Osteoblast (primary cell): Measurements from ENCODE around the gene TPH2. TPM values are rescaled to one million over a fixed set of nuclear protein-coding genes. Genes with fewer than 3 reads are reported as not detected.

Experiments used
- DNase-seq: peaks from one replicate; pipeline ENCODE4 v3.0.0; 2011; ENCODE audit warnings: low spot score, mixed read lengths; ENCODE audit not compliant: insufficient read length; ENCODE audit errors: missing footprints
- H2AFZ ChIP-seq: 2 replicates; pipeline ENCODE4 v1.6.0; 2011; ENCODE audit warnings: mild to moderate bottlenecking, low read length
- H3K27ac ChIP-seq: 2 replicates; pipeline ENCODE4 v1.5.1; 2011; ENCODE audit warnings: mild to moderate bottlenecking, low read depth, low read length, moderate library complexity
- H3K27me3 ChIP-seq: 2 replicates; pipeline ENCODE4 v1.6.0; 2012; ENCODE audit warnings: mild to moderate bottlenecking, control low read depth, inconsistent platforms, low read length, moderate library complexity; ENCODE audit not compliant: insufficient read depth
- H3K36me3 ChIP-seq: 2 replicates; pipeline ENCODE4 v1.5.1; 2011; ENCODE audit warnings: mild to moderate bottlenecking, low read length, control low read depth, moderate library complexity; ENCODE audit not compliant: insufficient read depth
- H3K4me1 ChIP-seq: 2 replicates; pipeline ENCODE4 v1.5.1; 2011; ENCODE audit warnings: mild to moderate bottlenecking, low read length, control low read depth, moderate library complexity; ENCODE audit not compliant: insufficient read depth
- H3K4me2 ChIP-seq: 2 replicates; pipeline ENCODE4 v1.6.0; 2011; ENCODE audit warnings: mild to moderate bottlenecking, low read length; ENCODE audit not compliant: insufficient read depth
- H3K4me3 ChIP-seq: fragments of 200-600 bp; sonication (generic); 3 replicates; pipeline ENCODE4 v1.5.1; 2012; ENCODE audit warnings: mild to moderate bottlenecking, low read length, inconsistent platforms; ENCODE audit not compliant: insufficient read depth
- H3K79me2 ChIP-seq: 2 replicates; pipeline ENCODE4 v1.6.0; 2012; ENCODE audit warnings: mild to moderate bottlenecking, low read length, control low read depth, inconsistent platforms; ENCODE audit not compliant: insufficient read depth
- H3K9me3 ChIP-seq: 2 replicates; pipeline ENCODE4 v1.5.1; 2011; ENCODE audit warnings: low read depth, low read length, control low read depth
- H4K20me1 ChIP-seq: 2 replicates; pipeline ENCODE4 v1.6.0; 2012; ENCODE audit warnings: mild to moderate bottlenecking, low read length, control low read depth; ENCODE audit not compliant: insufficient read depth
- CTCF ChIP-seq: IDR thresholded peaks from 2 replicates; pipeline ENCODE4 v1.5.1; 2011; ENCODE audit warnings: mild to moderate bottlenecking, low read depth, low read length, moderate library complexity; ENCODE audit errors: extremely low read depth
- total RNA-seq: library from RNA; depleted of rRNA; stranded (reverse); fragments of >200 nt; gene quantifications from 2 replicates; pipeline ENCODE4 v1.2.3, GENCODE V29; 2012

TPH2 gene
- total RNA-seq, 1 donor = under 0.01 TPM

DNA sequence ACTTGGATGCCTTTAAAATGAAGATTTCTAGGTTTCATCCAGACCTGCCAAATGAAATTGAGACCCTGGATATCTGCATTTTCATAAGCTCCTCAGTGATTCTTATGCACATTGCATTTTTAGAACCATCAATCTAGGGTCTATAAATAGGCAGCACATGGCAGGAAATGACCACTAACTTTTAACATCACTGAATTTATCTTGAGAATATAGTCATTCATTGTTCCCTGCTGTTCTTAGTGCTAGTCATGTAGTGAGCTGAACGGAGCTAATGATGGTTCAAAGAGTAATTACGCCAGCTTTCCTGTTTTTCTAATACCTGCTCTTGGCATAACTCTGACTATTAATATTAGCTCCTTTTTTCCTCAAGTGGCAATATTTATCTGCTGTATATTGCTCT is 91.6 kb downstream of the TPH2 start:
- Histone ChIP-seq H3K9me3 (no peaks in the 10 kb centered on the region), H3K79me2 (no peaks in the 10 kb centered on the region), H3K27ac (no peak overlapping the region), H3K27me3 (no peaks in the 10 kb centered on the region), H3K4me1 (no peaks in the 10 kb centered on the region), H3K4me3 (no peak overlapping the region), H3K4me2 (no peak overlapping the region), H2AFZ (no peak overlapping the region), H4K20me1 (no peaks in the 10 kb centered on the region), H3K36me3 (no peaks in the 10 kb centered on the region)
- TF ChIP-seq CTCF = no peak
- DNase-seq = no peak

DNA sequence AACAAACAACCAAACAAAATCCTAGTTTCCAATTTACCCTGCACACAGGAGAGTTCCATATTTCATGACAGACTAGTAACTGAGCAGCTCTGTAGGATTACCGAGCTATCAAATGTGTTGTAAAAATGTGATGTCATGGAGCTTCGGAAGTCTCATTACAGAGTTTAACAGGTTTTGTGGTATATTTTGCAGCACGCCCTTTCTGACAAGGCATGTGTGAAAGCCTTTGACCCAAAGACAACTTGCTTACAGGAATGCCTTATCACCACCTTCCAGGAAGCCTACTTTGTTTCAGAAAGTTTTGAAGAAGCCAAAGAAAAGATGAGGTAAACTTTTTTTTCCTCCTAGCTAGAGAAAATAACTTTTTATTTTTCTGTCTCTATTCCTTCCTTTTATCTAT is 92.4 kb downstream of the TPH2 start:
- Histone ChIP-seq H4K20me1 (no peaks in the 10 kb centered on the region), H2AFZ (no peak overlapping the region), H3K27me3 (no peaks in the 10 kb centered on the region), H3K79me2 (no peaks in the 10 kb centered on the region), H3K27ac (no peak overlapping the region), H3K36me3 (no peaks in the 10 kb centered on the region), H3K4me3 (no peak overlapping the region), H3K9me3 (no peaks in the 10 kb centered on the region), H3K4me1 (no peaks in the 10 kb centered on the region), H3K4me2 (no peak overlapping the region)
- DNase-seq = no peak
- TF ChIP-seq CTCF = no peak

DNA sequence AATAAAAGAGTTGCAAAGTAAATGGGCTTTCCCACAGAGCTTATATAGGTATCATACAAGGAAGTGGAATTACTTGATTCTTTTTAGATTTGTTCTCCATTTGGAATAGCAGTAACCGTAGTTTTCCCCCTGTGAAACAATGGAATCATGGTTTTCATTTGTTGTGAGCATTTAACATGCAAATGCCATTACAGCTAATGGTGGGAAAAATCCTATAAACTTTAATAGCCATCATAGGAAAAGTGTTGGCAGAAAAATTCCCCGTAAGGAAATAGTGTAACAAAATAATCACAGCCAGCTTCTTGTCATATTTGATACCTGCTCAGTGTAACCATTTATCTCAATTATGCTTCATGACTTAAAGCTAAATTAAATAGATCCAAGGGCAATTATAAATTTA is 95.3 kb downstream of the TPH2 start:
- no peaks in the 10 kb centered on the region for H3K36me3 ChIP-seq
- no peaks in the 10 kb centered on the region for H3K4me1 ChIP-seq
- no peak for TF ChIP-seq CTCF
- H4K20me1 ChIP-seq = no peaks in the 10 kb centered on the region
- no peak overlapping the region for H3K4me2 ChIP-seq
- no peak for DNase-seq
- no peak overlapping the region for H2AFZ ChIP-seq
- H3K9me3 ChIP-seq = no peaks in the 10 kb centered on the region
- H3K79me2 ChIP-seq = no peaks in the 10 kb centered on the region
- H3K4me3 ChIP-seq = no peak overlapping the region
- H3K27ac ChIP-seq = no peak overlapping the region
- no peaks in the 10 kb centered on the region for H3K27me3 ChIP-seq

- H3K4me1 ChIP-seq = no peaks in the 10 kb centered on the region
- H3K4me2 ChIP-seq = no peak overlapping the region
- no peaks in the 10 kb centered on the region for H3K27me3 ChIP-seq
- H3K79me2 ChIP-seq = no peaks in the 10 kb centered on the region
- no peak overlapping the region for H3K27ac ChIP-seq
- H2AFZ ChIP-seq = no peak overlapping the region
- no peaks in the 10 kb centered on the region for H4K20me1 ChIP-seq
- H3K36me3 ChIP-seq = no peaks in the 10 kb centered on the region
- H3K9me3 ChIP-seq = no peaks in the 10 kb centered on the region
- DNase-seq = no peak
- TF ChIP-seq CTCF = no peak
- H3K4me3 ChIP-seq = no peak overlapping the region
Observed at GRCh38 chr12:72035625-72036024, 97.0 kb downstream of the TPH2 start.
